Gastroesophageal sphincter (tissue), 3 donors: ENCODE measurements around the gene GRK4.

Experiments
- EP300 ChIP-seq: sonication (generic); formaldehyde crosslinking; IDR thresholded peaks from one replicate; pipeline ENCODE4 v1.6.1; 2017; ENCODE audit warnings: antibody characterized with exemption, mild to moderate bottlenecking
- TF ChIP-seq, protein P1 (sequence below), 4 experiments: fragments of 200-600 bp in 2 of 4; fragments of 450-650 bp in 2 of 4; sonication (generic) in 1 of 4; IDR thresholded peaks; one replicate each; pipeline ENCODE4 v1.5.1; 2017 to 2019; ENCODE audit warnings: antibody characterized with exemption in 4 of 4, mild to moderate bottlenecking in 2 of 4, moderate library complexity in 2 of 4

DNA sequence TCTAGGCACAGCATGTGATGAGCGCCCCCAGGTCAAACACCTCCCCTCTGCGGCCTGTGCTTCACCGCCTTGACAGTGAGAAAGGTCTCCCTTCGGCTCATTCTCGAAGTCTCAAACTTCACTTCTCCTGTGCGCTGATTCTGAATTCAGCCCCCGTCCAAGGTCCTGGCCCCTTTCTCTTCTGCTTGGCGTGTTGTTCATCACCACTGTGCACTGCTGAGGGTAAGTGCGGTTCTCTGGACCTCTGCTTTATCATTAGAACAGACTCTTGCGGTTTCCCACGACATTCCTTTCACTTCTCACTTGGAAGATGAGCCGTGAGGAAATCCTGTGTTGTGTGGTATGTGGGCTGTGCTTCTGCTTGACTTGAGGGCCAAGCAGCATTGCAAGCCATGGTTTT, 99.1 kb downstream of the GRK4 start:
- TF ChIP-seq, protein P1, sequence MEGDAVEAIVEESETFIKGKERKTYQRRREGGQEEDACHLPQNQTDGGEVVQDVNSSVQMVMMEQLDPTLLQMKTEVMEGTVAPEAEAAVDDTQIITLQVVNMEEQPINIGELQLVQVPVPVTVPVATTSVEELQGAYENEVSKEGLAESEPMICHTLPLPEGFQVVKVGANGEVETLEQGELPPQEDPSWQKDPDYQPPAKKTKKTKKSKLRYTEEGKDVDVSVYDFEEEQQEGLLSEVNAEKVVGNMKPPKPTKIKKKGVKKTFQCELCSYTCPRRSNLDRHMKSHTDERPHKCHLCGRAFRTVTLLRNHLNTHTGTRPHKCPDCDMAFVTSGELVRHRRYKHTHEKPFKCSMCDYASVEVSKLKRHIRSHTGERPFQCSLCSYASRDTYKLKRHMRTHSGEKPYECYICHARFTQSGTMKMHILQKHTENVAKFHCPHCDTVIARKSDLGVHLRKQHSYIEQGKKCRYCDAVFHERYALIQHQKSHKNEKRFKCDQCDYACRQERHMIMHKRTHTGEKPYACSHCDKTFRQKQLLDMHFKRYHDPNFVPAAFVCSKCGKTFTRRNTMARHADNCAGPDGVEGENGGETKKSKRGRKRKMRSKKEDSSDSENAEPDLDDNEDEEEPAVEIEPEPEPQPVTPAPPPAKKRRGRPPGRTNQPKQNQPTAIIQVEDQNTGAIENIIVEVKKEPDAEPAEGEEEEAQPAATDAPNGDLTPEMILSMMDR (IDR thresholded peaks at IDR 0.05) = no peak
- TF ChIP-seq EP300 = no peak
